Measurements from ENCODE around the gene TAC4.
A peak's percentile ranks its signal among the peaks of the same experiment; 100 is the strongest.

Gene TAC4

DNA sequence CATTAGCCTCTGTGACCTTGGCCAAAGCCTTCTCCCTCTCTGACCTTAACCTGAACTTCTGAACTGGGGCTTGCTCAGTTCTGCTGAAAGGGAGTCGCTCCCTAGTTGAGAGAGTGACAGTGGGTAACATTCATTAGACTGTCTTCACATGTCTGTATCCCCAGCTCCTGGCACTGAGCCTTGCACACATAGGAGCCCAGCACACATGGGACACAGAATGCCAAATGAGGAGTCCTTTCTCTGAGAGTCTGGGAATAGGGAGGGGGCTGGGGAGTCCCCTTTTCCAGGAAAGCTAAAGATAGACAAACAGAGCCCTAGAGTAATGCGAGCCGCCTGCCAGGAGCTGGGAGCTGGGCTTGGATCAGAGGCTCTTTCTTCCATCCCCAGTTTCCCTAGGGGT, 2.5 kb downstream of the TAC4 start:
- peaks cover 0 to 3% of the 10 kb centered on the region in 2 donors for H3K36me3 ChIP-seq (ENCODE audit: control insufficient read depth in 1 of 2, insufficient read depth in 2 of 2, low read length in 2 of 2)
- no peak overlapping the region for H3K4me3 ChIP-seq (ENCODE audit: low read depth in 1 of 2, low read length in 2 of 2)
- peak overlapping the region; percentile 22 for H3K27ac ChIP-seq (ENCODE audit: low read depth, low read length)
- no peak overlapping the region for H3K9ac ChIP-seq (ENCODE audit: low read depth in 1 of 2, low read length in 2 of 2)
- H3K4me1 ChIP-seq (ENCODE audit: control insufficient read depth in 1 of 2, insufficient read depth in 2 of 2, low read length in 2 of 2), result peaks cover 4 to 7% of the 10 kb centered on the region in 2 donors
- no peaks in the 10 kb centered on the region for H3K9me3 ChIP-seq (ENCODE audit: control insufficient read depth in 1 of 2, low read length in 2 of 2)
- H3K27me3 ChIP-seq (ENCODE audit: control insufficient read depth in 1 of 2, insufficient read depth in 2 of 2, low read length in 2 of 2), result peaks cover 4 to 7% of the 10 kb centered on the region in 2 donors

DNA sequence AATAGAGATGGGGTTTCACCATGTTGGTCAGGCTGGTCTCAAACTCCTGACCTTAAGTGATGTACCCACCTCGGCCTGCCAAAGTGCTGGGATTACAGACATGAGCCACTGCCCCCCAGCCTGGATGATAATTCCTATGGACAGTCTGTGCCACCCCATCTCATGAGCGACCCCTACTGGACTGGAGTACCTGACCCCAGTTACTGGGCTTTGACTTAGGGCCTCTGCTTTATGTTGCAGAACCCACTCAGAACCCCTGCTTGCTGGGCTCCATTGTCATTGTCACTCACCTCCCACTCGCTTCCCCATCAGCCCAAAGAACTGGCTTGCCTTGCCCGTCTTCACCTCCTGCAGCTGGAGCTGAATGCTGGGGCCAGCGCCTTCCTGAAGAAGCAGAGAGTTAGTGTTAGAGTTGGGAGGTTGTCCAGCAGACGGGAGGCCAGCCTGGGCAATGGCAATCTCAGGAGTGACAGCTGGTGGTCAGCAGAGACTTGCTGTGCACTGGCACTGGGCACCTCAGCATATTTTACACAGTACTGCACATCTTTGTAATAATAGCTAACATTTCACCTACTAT, 4.0 kb downstream of the TAC4 start:
- H3K4me3 ChIP-seq (ENCODE audit: low read depth in 1 of 2, low read length in 2 of 2), result no peak overlapping the region
- H3K4me1 ChIP-seq (ENCODE audit: control insufficient read depth in 1 of 2, insufficient read depth in 2 of 2, low read length in 2 of 2), result peaks cover 4 to 5% of the 10 kb centered on the region in 2 donors
- H3K36me3 ChIP-seq (ENCODE audit: control insufficient read depth in 1 of 2, insufficient read depth in 2 of 2, low read length in 2 of 2), result peaks cover 0 to 3% of the 10 kb centered on the region in 2 donors
- no peaks in the 10 kb centered on the region for H3K27me3 ChIP-seq (ENCODE audit: control insufficient read depth in 1 of 2, insufficient read depth in 2 of 2, low read length in 2 of 2)
- no peak overlapping the region for H3K27ac ChIP-seq (ENCODE audit: low read depth, low read length)
- no peak overlapping the region for H3K9ac ChIP-seq (ENCODE audit: low read depth in 1 of 2, low read length in 2 of 2)
- no peaks in the 10 kb centered on the region for H3K9me3 ChIP-seq (ENCODE audit: control insufficient read depth in 1 of 2, low read length in 2 of 2)

DNA sequence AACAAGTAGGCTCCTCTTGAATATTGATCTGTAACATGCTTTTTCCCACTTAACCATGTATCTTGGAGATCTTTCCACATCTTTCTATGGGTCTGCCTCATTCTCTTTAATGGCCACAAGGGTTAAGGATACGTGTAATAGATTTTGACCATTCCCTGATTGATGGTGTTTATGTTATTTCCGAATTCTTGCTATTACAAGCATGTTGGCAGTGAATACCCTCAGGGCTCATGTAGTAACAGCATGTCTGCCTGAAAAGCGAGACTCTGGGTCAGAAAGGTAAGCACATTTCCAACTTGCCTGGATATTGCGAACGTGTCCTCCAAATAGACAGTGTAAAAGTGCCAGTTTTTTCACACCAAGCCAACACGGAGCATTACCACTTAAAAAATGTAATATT, 5.0 kb downstream of the TAC4 start:
- Histone ChIP-seq H3K9ac (ENCODE audit: low read depth in 1 of 2, low read length in 2 of 2) (no peak overlapping the region), H3K9me3 (ENCODE audit: control insufficient read depth in 1 of 2, low read length in 2 of 2) (no peaks in the 10 kb centered on the region), H3K27ac (ENCODE audit: low read depth, low read length) (no peak overlapping the region), H3K36me3 (ENCODE audit: control insufficient read depth in 1 of 2, insufficient read depth in 2 of 2, low read length in 2 of 2) (peaks cover 0 to 3% of the 10 kb centered on the region in 2 donors), H3K4me1 (ENCODE audit: control insufficient read depth in 1 of 2, insufficient read depth in 2 of 2, low read length in 2 of 2) (peaks cover 4 to 5% of the 10 kb centered on the region in 2 donors), H3K4me3 (ENCODE audit: low read depth in 1 of 2, low read length in 2 of 2) (no peak overlapping the region), H3K27me3 (ENCODE audit: control insufficient read depth in 1 of 2, insufficient read depth in 2 of 2, low read length in 2 of 2) (no peaks in the 10 kb centered on the region)

DNA sequence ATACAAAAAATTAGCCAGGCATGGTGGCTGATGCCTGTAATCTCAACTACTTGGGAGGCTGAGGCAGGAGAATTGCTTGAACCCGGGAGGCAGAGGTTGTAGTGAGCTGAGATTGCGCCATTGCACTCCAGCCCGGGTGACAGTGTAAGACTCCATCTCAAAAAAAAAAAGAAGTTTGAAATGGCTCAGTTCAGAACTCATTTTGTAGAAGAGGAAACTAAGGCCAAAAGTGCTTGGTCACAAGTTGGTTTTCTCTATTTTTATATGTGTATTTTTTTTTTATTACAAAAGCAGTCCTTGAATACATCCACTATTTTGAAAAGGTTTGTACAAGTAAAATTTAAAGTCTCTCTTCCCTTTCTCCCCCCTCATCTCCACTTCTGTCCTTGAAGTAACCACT, 5.5 kb downstream of the TAC4 start:
- Histone ChIP-seq H3K9ac (ENCODE audit: low read depth in 1 of 2, low read length in 2 of 2) (no peak overlapping the region), H3K27ac (ENCODE audit: low read depth, low read length) (no peak overlapping the region), H3K36me3 (ENCODE audit: control insufficient read depth in 1 of 2, insufficient read depth in 2 of 2, low read length in 2 of 2) (peaks cover 3% of the 10 kb centered on the region in 2 donors), H3K4me3 (ENCODE audit: low read depth in 1 of 2, low read length in 2 of 2) (no peak overlapping the region), H3K4me1 (ENCODE audit: control insufficient read depth in 1 of 2, insufficient read depth in 2 of 2, low read length in 2 of 2) (peaks cover 4 to 5% of the 10 kb centered on the region in 2 donors), H3K9me3 (ENCODE audit: control insufficient read depth in 1 of 2, low read length in 2 of 2) (no peaks in the 10 kb centered on the region), H3K27me3 (ENCODE audit: control insufficient read depth in 1 of 2, insufficient read depth in 2 of 2, low read length in 2 of 2) (no peaks in the 10 kb centered on the region)

DNA sequence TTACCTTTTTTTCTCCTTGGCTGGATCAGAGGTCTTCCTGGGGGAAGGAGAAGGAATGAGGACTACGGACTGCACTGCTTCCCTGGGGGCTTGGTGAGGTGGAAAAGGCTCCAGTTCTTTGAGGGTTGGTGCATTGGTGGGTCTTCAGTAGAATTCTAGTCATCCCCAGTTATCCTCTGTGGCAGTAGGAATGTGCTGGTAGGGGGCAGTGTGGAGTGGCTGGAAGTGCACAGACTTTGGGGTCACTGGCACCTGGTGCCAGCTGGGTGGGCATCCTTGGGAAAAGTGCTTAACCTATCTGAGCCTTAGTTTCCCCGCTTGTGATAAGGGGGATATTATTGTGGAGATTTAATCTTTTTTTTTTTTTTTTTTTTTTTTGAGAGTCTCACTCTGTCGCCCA, 6.3 kb downstream of the TAC4 start:
- Histone ChIP-seq H3K4me1 (ENCODE audit: control insufficient read depth in 1 of 2, insufficient read depth in 2 of 2, low read length in 2 of 2) (peaks cover 4 to 6% of the 10 kb centered on the region in 2 donors), H3K4me3 (ENCODE audit: low read depth in 1 of 2, low read length in 2 of 2) (no peak overlapping the region)

DNA sequence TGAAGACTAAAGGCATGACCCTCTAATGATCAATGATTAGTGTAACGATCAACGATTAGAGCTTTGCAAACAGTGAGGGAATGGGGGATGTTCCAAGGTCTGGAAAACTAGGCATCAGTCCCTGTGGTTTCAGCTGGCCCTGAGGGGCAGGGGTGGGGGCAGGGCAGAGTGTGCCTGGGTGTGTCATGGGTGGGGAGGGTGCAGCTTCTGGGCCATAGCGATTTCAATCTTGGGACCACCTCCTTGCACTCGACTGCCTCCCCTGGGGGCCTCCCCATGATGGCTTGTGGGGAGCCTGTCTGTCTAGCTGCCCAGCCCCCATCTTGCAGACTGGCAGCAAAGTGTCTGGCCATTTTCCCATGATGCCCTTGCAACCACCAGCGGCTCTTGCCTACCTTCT, 8.4 kb downstream of the TAC4 start:
- Histone ChIP-seq H3K36me3 (ENCODE audit: control insufficient read depth in 1 of 2, insufficient read depth in 2 of 2, low read length in 2 of 2) (peaks cover 7% of the 10 kb centered on the region in 2 donors), H3K9me3 (ENCODE audit: control insufficient read depth in 1 of 2, low read length in 2 of 2) (no peaks in the 10 kb centered on the region), H3K27ac (ENCODE audit: low read depth, low read length) (no peak overlapping the region), H3K9ac (ENCODE audit: low read depth in 1 of 2, low read length in 2 of 2) (no peak overlapping the region), H3K4me3 (ENCODE audit: low read depth in 1 of 2, low read length in 2 of 2) (no peak overlapping the region), H3K4me1 (ENCODE audit: control insufficient read depth in 1 of 2, insufficient read depth in 2 of 2, low read length in 2 of 2) (peaks cover 0 to 5% of the 10 kb centered on the region in 2 donors), H3K27me3 (ENCODE audit: control insufficient read depth in 1 of 2, insufficient read depth in 2 of 2, low read length in 2 of 2) (no peaks in the 10 kb centered on the region)

More for the DNA sequence above, 6.3 kb downstream of the TAC4 start:
- no peak overlapping the region for H3K27ac ChIP-seq (ENCODE audit: low read depth, low read length)
- no peaks in the 10 kb centered on the region for H3K9me3 ChIP-seq (ENCODE audit: control insufficient read depth in 1 of 2, low read length in 2 of 2)
- peaks cover 3 to 7% of the 10 kb centered on the region in 2 donors for H3K36me3 ChIP-seq (ENCODE audit: control insufficient read depth in 1 of 2, insufficient read depth in 2 of 2, low read length in 2 of 2)
- H3K9ac ChIP-seq (ENCODE audit: low read depth in 1 of 2, low read length in 2 of 2), result no peak overlapping the region
- H3K27me3 ChIP-seq (ENCODE audit: control insufficient read depth in 1 of 2, insufficient read depth in 2 of 2, low read length in 2 of 2), result no peaks in the 10 kb centered on the region

DNA sequence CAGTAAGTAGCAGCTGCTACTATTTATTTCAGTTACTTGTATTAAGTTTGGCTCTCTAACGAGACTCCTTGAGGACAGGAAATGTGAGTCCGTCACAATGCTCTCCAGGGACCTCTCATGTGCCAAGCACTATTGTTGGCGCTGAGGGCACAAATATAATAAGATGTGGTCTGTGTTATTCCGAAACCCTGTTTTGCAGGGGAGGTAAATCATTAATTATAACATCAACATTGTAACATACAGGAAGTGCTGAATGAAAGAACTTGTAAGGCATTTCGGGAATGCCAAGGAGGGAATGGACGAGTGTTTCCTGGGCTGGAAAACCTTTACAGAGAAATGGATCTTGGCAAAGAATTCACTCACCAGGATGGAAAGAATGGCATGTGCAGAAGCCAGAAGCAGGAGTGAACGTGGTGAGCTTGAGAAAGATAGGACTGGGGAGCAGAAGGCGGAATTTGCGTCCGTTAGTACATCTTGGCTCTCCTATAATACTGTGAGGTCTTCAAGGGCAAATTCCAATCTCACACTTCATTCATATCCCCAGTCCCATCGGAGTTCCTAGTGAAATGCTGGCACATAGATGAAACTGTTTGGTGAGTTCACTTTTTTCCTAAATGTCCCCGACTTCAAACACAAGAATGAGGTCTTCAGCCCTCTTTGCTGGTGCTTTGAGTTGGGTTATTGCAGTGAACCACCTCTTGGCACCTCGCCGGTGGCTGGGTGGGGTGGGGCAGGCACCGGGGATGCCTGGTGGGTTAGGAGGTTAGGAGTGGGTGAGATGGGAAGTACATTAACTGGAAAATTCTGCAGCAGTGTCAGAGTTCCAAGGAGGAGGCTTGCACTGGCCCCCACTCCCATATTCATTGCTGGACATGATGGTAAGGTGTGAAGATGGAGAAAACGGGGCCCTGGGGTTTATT, 11.5 kb downstream of the TAC4 start:
- Histone ChIP-seq H3K4me1 (ENCODE audit: control insufficient read depth in 1 of 2, insufficient read depth in 2 of 2, low read length in 2 of 2) (peaks cover 0 to 5% of the 10 kb centered on the region in 2 donors), H3K27me3 (ENCODE audit: control insufficient read depth in 1 of 2, insufficient read depth in 2 of 2, low read length in 2 of 2) (no peaks in the 10 kb centered on the region), H3K4me3 (ENCODE audit: low read depth in 1 of 2, low read length in 2 of 2) (peak overlapping the region; percentile 16 to 28), H3K27ac (ENCODE audit: low read depth, low read length) (no peak overlapping the region), H3K9ac (ENCODE audit: low read depth in 1 of 2, low read length in 2 of 2) (no peak overlapping the region), H3K9me3 (ENCODE audit: control insufficient read depth in 1 of 2, low read length in 2 of 2) (no peaks in the 10 kb centered on the region), H3K36me3 (ENCODE audit: control insufficient read depth in 1 of 2, insufficient read depth in 2 of 2, low read length in 2 of 2) (peaks cover 21 to 24% of the 10 kb centered on the region in 2 donors)

DNA sequence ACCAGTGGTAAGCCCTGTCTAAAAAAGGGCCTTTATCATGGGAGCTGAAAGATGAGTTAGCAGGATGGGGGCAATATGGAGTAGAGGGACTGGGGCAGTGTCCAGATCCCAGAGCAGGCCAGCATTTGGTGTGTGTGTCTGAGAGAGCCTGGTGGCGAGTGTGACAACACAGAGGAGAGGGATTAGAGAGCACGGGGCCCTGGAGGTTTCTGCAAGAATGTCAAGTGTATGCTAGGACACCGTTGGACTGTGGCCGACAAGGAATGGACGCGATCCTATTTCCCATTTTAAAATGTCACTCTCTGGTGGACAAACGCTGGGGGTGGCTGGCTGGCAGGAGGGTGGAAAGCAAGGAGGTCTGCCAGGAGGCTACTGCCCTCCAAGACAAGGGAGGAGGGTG, 12.4 kb downstream of the TAC4 start:
- H3K27ac ChIP-seq (ENCODE audit: low read depth, low read length), result no peak overlapping the region
- no peak overlapping the region for H3K9ac ChIP-seq (ENCODE audit: low read depth in 1 of 2, low read length in 2 of 2)
- H3K36me3 ChIP-seq (ENCODE audit: control insufficient read depth in 1 of 2, insufficient read depth in 2 of 2, low read length in 2 of 2), result peaks cover 24 to 26% of the 10 kb centered on the region in 2 donors
- no peak overlapping the region for H3K4me3 ChIP-seq (ENCODE audit: low read depth in 1 of 2, low read length in 2 of 2)
- peaks cover 0 to 5% of the 10 kb centered on the region in 2 donors for H3K4me1 ChIP-seq (ENCODE audit: control insufficient read depth in 1 of 2, insufficient read depth in 2 of 2, low read length in 2 of 2)
- H3K27me3 ChIP-seq (ENCODE audit: control insufficient read depth in 1 of 2, insufficient read depth in 2 of 2, low read length in 2 of 2), result no peaks in the 10 kb centered on the region
- no peaks in the 10 kb centered on the region for H3K9me3 ChIP-seq (ENCODE audit: control insufficient read depth in 1 of 2, low read length in 2 of 2)

DNA sequence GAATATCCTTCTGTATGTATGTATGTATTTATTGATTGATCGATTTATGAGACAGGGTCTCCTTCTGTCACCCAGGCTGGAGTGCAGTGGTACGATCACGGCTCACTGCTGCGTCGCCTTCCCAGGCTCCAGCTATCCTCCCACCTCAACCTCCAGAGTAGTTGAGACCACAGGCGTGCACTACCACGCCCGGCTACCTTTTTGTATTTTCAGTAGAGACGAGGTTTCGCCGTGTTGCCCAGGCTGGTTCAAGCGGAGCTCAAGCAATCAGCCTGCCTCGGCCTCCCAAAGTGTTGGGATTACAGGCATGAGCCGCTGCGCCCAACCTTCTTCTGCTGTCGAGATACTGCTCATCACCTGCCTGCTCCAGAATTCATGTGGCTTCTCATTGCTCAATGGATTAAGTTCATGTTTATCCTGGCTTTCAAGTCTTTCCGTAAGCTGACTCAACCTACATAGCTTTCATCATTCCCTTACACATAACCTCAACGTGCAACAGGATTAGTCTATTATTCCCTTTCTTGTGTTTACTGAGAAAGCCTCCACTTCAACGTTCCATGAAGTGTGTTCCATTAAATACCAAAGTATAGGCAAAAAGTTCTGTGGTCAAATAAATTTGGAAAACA, 13.6 kb downstream of the TAC4 start:
- Histone ChIP-seq H3K9me3 (ENCODE audit: control insufficient read depth in 1 of 2, low read length in 2 of 2) (no peaks in the 10 kb centered on the region), H3K4me3 (ENCODE audit: low read depth in 1 of 2, low read length in 2 of 2) (no peak overlapping the region), H3K36me3 (ENCODE audit: control insufficient read depth in 1 of 2, insufficient read depth in 2 of 2, low read length in 2 of 2) (peaks cover 29 to 33% of the 10 kb centered on the region in 2 donors), H3K4me1 (ENCODE audit: control insufficient read depth in 1 of 2, insufficient read depth in 2 of 2, low read length in 2 of 2) (peaks cover 0 to 5% of the 10 kb centered on the region in 2 donors), H3K27me3 (ENCODE audit: control insufficient read depth in 1 of 2, insufficient read depth in 2 of 2, low read length in 2 of 2) (no peaks in the 10 kb centered on the region), H3K27ac (ENCODE audit: low read depth, low read length) (no peak overlapping the region), H3K9ac (ENCODE audit: low read depth in 1 of 2, low read length in 2 of 2) (no peak overlapping the region)
